NCI-H1417 treated with DMSO at 0.1 percent for 48 hours (cell line): ENCODE measurements around the gene ZSWIM7.
"Not testable (repeated sequence)": the region's sequence is repeated elsewhere in the genome, so short reads cannot be mapped to it uniquely, and the experiment has no call there.

ENCODE experiments used
- DNase-seq: peaks from one replicate; lab custom pipeline; 2025; lab: John Stamatoyannopoulos, UW

Gene ZSWIM7

DNA sequence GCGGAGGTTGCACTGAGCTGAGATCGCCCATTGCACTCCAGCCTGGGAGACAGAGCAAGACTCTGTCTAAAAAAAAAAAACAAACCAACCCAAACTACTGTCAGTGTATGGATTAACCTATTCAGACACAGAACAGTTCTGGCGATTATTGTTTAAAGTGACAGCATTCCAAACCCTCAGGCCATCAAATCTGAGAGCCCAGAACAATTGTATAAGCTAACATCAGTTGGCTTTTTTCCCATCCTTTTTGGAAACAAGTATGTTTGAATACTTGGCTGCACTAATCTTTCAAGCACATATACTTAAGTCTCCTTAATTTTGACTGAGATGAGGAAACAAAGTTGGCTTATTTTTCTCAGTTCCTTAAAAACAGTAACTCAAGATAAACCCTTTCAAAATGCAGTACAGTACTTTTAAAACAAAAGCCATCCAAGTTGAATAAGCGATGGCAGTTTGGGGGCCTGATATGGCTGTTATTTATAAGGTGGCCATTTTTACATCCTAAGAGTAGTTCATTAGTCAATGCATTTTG lies 1.4 kb downstream of the ZSWIM7 start:
- no peak for DNase-seq

DNA sequence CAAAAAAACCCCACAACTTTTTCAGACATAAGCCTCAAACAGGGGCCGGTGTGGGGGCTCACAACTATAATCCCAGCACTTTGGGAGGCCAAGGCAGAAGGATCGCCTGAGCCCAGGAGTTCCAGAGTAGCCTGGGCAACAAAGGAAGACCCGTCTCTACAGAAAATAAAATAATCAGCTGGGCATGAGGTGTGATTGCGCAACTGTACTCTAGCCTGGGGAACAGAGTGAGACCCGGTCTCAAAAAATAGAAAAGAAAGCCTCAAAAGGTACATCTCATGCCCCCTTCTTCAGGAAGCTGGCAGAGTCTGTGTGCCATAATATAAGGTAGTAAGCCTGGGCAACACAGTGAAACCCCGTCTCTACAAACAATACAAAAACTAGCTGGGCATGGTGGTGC lies 3.2 kb downstream of the ZSWIM7 start:
- DNase-seq, result no peak

GRCh38 chr17:15981646-15982580 lies 17.6 kb downstream of the ZSWIM7 start:
- no peak for DNase-seq

- no peak for DNase-seq
Measured at GRCh38 chr17:15981208-15981607, 18.3 kb downstream of the ZSWIM7 start.

- DNase-seq, result not testable (repeated sequence)
Measured at GRCh38 chr17:15979013-15979412, 20.5 kb downstream of the ZSWIM7 start.

- no peak for DNase-seq
Measured at GRCh38 chr17:15978606-15979005, 20.9 kb downstream of the ZSWIM7 start.

GRCh38 chr17:15977894-15978293 lies 21.6 kb downstream of the ZSWIM7 start:
- no peak for DNase-seq

DNA sequence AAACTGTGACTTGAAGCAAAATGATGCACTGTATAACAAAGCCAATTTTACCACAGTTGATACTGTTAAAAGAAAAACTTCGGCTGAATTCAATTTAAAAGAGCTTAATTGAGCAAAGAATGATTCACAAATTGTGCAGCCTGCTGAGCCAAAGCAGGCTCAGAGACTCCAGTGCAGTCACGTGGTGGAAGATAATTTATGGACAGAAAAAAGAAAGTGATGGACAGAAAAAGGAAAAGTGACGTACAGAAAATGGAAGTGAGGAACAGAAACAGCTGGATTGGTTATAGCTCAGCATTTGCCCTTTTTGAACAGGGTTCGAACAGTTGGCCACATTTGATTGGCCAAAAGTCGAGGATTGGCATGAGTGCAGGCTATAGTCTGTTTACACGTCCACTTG lies 25.7 kb downstream of the ZSWIM7 start:
- DNase-seq, result no peak

- DNase-seq, result no peak
Measured at GRCh38 chr17:15973016-15973415, 26.5 kb downstream of the ZSWIM7 start.

DNA sequence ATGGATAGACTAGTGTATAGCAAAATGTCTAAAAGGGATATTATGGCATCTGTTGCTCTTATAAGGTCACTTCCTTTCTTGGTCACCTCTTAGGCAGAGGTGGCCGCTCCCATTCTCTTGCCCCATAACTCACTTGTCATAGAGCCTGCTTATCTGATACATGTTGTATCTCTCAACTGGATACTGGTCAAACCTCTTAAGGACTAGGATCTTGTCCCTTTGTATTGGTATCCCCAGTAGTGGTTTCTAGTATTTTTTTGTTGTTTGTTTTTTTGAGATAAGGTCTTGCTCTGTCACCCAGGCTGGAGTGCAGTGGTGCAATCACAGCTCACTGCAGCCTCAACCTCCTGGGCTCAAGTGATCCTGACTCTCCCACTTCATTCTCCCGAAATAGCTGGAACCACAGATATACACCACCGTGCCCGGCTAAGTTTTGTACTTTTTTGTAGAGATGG lies 27.0 kb downstream of the ZSWIM7 start:
- no peak for DNase-seq

GRCh38 chr17:15971882-15972281 lies 27.6 kb downstream of the ZSWIM7 start:
- DNase-seq, result no peak

- no peak for DNase-seq
Measured at GRCh38 chr17:15971098-15971678, 28.3 kb downstream of the ZSWIM7 start.

DNA sequence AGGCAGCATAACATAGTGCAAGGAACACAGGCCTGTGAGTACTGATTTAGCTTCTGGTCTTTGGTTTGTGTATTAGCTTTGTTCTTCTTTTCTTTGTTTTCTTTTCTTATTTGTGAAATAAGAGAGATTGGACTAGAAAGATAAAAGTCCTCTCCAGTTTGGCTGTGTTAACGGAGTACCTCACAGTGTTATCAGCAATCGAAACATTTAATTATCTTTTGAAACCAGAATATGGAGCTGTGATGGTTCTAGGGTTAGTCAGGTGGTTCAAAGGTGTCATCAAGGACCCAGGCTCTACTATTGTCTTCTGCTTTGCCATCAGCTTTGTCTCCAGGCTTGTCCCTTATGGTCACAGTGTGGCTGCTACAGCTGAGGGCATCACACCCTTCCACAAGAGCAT lies 29.0 kb downstream of the ZSWIM7 start:
- DNase-seq, result no peak

DNA sequence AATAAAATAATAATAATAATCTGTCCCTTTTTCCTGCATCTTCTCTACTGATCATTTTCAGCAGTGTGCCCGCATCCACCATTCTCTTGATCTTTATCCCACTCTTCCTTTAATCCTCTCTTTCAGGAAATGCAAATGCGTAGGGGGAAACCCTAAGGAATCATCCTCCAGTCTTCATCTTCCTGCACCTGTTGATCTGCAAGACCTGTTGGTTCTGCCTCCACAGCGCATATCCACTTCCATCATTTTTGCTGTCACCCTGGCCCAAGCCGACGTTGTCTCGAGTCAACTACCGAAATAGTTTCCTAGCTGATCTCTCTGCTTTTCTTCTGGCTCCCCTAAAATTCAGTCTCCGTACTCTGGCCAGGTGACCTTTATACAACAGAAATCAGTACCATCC lies 30.0 kb downstream of the ZSWIM7 start:
- DNase-seq, result no peak

- no peak for DNase-seq
Measured at GRCh38 chr17:15967706-15968399, 31.7 kb downstream of the ZSWIM7 start.

- no peak for DNase-seq
Measured at GRCh38 chr17:15966879-15967248, 32.6 kb downstream of the ZSWIM7 start.

DNA sequence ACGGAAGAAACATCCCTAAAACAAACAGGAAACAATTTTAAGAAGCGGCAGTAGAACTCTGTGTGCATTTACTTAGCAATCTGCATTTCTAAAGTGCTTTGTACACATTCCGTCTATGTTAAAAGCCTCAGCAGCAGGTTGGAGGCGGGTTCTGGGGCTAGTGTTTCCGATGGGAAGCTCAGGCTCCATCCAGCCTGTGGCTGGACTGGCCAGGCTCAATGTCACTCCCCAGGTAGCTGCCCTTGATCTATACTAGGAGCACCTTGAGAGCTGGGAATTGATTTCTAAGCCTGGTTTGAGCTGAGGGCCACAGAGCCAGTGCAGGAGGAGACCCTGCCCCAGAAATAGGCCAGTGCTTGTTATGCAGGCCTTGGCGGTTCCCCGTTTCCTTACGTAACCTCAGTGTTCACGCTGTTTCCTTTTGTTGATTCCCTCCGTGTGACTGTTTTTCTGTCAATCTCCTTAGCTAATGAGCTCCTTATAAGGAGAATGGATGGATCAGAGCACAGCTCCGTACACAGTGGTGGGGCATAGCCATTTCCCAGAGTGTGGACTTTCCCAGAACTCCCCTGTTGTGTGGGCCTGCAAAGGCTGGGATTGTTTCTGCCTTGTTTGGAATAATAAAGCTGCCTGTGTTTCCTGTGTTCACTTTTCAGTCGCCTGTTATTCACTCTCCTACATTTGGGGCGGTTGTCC lies 33.2 kb downstream of the ZSWIM7 start:
- no peak for DNase-seq

- DNase-seq, result no peak
Measured at GRCh38 chr17:15965528-15965927, 34.0 kb downstream of the ZSWIM7 start.

DNA sequence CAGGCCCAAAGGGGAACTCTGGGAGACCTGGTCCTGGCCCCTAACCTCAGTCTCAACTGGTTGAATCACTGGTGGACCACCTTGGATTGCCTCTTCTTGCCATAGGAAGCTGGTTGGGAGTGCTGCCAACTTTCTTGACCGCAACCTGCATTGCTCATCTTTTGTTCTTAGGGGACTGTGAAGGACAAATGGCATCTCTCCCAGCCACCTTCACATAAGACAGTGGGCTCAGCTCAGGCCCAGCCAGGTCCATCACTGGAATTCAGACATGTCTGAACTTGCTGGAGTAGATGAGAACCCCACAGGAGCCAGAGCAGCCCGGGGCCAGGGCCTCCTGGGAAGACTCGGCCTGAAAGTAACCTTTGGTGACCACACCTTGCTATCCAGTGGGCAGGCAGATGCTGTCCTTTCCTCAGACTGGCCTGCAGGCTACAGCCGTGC lies 35.8 kb downstream of the ZSWIM7 start:
- no peak for DNase-seq

DNA sequence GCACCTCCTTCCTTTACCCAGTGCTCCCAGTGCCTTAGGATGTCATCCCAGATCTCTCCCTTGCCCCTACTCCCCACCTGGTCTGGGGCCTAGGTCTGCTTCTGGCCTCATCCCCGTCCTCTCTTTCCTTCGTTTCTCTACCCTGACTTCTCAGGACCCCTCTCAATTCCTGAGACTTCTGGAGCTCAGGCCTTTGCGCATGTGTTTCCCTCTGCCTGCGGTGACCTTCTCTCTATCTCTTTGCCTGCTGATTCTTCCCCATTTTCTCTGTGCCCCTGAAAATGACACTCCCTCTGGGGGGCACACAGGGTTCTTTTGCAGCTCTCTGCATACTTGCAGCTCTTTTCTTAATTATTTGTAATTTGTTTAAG lies 41.0 kb downstream of the ZSWIM7 start:
- DNase-seq, result no peak

GRCh38 chr17:15957608-15958307 lies 41.7 kb downstream of the ZSWIM7 start:
- DNase-seq, result no peak
